Measurements from ENCODE around the gene CDK17.

CDK17 gene

GRCh38 chr12:96399919-96400630 is at the start of gene CDK17:
Gene CDK17, minus strand, starts transcription at chr12:96400439. Its CDS starts 65,603 bp downstream, at chr12:96334836.
- TF ChIP-seq CTCF (IDR thresholded peaks at IDR 0.05; ENCODE audit: low read depth, low read length, missing control alignments) = peak; percentile 48
- peak within 1 kb of the TSS; percentile 100 for H3K4me3 ChIP-seq (ENCODE audit: low read depth, low read length)
- no peak for DNase-seq (ENCODE audit: low read depth)

DNA sequence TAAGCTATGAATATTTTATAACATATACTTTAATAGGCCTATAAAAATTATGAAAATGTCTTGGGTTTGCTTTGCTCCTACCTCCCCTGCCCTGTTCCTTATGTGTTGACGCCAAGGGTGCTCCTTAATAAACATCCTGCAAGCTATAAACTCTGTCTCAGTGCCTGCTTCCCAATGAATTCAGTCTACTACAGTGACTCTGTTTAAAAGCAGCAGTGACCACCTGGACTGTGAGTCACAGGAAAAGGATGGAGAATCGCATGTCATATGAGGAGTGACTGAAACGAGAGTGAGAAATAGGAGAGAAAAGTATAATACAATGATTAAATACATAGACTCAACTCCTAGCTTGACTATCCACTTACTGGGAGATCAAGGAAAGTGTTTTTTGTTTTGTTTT is 48.1 kb upstream of the CDK17 start:
- no peak for TF ChIP-seq CTCF (IDR thresholded peaks at IDR 0.05; ENCODE audit: low read depth, low read length, missing control alignments)
- no peak for DNase-seq (ENCODE audit: low read depth)
- no peak overlapping the region for H3K4me3 ChIP-seq (ENCODE audit: low read depth, low read length)

GRCh38 chr12:96447256-96447655 is 47.0 kb upstream of the CDK17 start:
- TF ChIP-seq CTCF (IDR thresholded peaks at IDR 0.05; ENCODE audit: low read depth, low read length, missing control alignments) = no peak
- no peak overlapping the region for H3K4me3 ChIP-seq (ENCODE audit: low read depth, low read length)
- no peak for DNase-seq (ENCODE audit: low read depth)

DNA sequence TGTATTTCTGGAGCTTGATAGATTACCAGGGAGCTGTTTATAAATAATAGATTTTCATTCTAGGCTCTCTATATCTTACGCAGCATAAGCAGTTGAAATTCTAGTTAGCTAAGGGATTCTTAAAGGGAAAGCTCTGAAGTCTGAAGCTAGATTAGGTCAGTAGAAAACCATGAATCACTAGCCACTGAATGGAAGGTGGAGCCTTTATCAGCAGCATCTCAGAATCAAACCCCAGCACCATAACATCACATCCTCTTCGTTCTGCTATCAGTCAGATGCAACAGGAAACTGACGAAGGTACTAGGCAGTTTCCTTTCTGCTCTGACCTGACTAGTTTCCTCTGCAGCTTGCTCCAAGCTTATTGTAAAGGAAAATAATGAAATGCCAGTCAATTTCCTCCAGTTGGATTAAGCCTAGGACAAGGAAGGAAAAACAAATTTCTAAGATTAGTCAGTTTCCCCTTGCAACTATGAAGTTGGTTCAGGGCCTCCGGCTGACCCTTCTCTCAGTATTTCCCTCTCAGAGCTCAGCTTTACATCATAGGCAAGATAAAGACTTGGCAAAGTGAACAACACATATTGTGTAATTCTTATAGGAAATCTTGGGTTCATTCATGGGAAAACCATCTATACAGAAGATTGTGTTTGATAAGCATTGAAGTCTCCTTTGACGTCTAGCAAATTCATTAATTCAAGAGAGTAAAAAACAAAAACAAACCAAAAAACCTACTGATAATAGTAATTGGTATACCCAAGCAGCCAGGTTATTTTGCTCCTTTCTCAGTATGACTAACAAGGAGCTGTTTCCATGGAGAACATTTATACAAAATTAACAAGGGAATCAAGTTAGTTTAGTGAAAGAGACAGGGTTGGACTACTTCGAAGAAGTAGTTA is 45.7 kb upstream of the CDK17 start:
- TF ChIP-seq CTCF (IDR thresholded peaks at IDR 0.05; ENCODE audit: low read depth, low read length, missing control alignments) = no peak
- no peak overlapping the region for H3K4me3 ChIP-seq (ENCODE audit: low read depth, low read length)
- DNase-seq (ENCODE audit: low read depth) = peak; percentile 47

- no peak for TF ChIP-seq CTCF (IDR thresholded peaks at IDR 0.05; ENCODE audit: low read depth, low read length, missing control alignments)
- no peak for DNase-seq (ENCODE audit: low read depth)
- H3K4me3 ChIP-seq (ENCODE audit: low read depth, low read length) = no peak overlapping the region
Observed at GRCh38 chr12:96444399-96444798, 44.2 kb upstream of the CDK17 start.

GRCh38 chr12:96442906-96443305 is 42.7 kb upstream of the CDK17 start:
- no peak for TF ChIP-seq CTCF (IDR thresholded peaks at IDR 0.05; ENCODE audit: low read depth, low read length, missing control alignments)
- no peak for DNase-seq (ENCODE audit: low read depth)
- no peak overlapping the region for H3K4me3 ChIP-seq (ENCODE audit: low read depth, low read length)
